ENCODE measurements around the gene PLCB4. TPM values are rescaled to one million over a fixed set of nuclear protein-coding genes. Genes with fewer than 3 reads are reported as not detected.

The PLCB4 gene
- total RNA-seq, 1 experiment from 2014 or later = 12.6 TPM

DNA sequence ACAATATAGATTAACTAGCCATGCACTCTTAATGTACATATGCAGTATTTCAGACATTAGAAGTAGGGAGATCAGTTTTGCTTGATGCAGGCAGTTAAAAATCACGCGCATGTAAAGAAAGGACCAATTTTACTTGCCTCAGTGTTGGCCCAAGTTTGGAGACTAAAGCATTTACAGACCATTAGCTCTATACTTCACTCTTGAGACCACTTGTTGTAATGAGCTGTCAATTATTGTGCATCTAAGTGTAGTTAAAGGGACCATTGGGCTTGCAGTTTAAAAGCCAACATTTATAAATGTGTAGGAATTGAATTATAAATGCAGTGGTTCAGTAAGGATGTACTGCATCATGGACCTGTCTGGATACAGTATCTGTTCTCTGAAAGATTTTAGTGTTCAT is 53.7 kb downstream of the PLCB4 start:
- TF ChIP-seq, protein P1, sequence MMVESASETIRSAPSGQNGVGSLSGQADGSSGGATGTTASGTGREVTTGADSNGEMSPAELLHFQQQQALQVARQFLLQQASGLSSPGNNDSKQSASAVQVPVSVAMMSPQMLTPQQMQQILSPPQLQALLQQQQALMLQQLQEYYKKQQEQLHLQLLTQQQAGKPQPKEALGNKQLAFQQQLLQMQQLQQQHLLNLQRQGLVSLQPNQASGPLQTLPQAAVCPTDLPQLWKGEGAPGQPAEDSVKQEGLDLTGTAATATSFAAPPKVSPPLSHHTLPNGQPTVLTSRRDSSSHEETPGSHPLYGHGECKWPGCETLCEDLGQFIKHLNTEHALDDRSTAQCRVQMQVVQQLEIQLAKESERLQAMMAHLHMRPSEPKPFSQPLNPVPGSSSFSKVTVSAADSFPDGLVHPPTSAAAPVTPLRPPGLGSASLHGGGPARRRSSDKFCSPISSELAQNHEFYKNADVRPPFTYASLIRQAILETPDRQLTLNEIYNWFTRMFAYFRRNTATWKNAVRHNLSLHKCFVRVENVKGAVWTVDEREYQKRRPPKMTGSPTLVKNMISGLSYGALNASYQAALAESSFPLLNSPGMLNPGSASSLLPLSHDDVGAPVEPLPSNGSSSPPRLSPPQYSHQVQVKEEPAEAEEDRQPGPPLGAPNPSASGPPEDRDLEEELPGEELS (CRISPR knock-in tag; IDR thresholded peaks at IDR 0.05) = no peak
- TF ChIP-seq HMGXB4 (CRISPR knock-in tag; IDR thresholded peaks at IDR 0.05) = no peak
- no peak for TF ChIP-seq ERG (CRISPR knock-in tag; IDR thresholded peaks at IDR 0.05)
- no peak for TF ChIP-seq RELA (CRISPR knock-in tag; IDR thresholded peaks at IDR 0.05; ENCODE audit: borderline replicate concordance)
- TF ChIP-seq ZNF138 (CRISPR knock-in tag; conservative IDR thresholded peaks at IDR 0.05) = no peak
- TF ChIP-seq ESRRA (CRISPR knock-in tag; IDR thresholded peaks at IDR 0.05; ENCODE audit: borderline replicate concordance) = no peak
- TF ChIP-seq ZNF396 (CRISPR knock-in tag; IDR thresholded peaks at IDR 0.05; ENCODE audit: borderline replicate concordance) = no peak
- TF ChIP-seq GRHL2 (CRISPR knock-in tag; IDR thresholded peaks at IDR 0.05; ENCODE audit: insufficient replicate concordance, severe bottlenecking) = no peak
- TF ChIP-seq ZBTB21 (CRISPR knock-in tag; IDR thresholded peaks at IDR 0.05; ENCODE audit: borderline replicate concordance) = no peak
- TF ChIP-seq NR1H2 (CRISPR knock-in tag; IDR thresholded peaks at IDR 0.05) = no peak
- TF ChIP-seq, protein P2, sequence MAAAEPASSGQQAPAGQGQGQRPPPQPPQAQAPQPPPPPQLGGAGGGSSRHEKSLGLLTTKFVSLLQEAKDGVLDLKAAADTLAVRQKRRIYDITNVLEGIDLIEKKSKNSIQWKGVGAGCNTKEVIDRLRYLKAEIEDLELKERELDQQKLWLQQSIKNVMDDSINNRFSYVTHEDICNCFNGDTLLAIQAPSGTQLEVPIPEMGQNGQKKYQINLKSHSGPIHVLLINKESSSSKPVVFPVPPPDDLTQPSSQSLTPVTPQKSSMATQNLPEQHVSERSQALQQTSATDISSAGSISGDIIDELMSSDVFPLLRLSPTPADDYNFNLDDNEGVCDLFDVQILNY (CRISPR knock-in tag; IDR thresholded peaks at IDR 0.05) = no peak
- TF ChIP-seq GABPB1 (CRISPR knock-in tag; IDR thresholded peaks at IDR 0.05) = no peak
- TF ChIP-seq, protein P3, sequence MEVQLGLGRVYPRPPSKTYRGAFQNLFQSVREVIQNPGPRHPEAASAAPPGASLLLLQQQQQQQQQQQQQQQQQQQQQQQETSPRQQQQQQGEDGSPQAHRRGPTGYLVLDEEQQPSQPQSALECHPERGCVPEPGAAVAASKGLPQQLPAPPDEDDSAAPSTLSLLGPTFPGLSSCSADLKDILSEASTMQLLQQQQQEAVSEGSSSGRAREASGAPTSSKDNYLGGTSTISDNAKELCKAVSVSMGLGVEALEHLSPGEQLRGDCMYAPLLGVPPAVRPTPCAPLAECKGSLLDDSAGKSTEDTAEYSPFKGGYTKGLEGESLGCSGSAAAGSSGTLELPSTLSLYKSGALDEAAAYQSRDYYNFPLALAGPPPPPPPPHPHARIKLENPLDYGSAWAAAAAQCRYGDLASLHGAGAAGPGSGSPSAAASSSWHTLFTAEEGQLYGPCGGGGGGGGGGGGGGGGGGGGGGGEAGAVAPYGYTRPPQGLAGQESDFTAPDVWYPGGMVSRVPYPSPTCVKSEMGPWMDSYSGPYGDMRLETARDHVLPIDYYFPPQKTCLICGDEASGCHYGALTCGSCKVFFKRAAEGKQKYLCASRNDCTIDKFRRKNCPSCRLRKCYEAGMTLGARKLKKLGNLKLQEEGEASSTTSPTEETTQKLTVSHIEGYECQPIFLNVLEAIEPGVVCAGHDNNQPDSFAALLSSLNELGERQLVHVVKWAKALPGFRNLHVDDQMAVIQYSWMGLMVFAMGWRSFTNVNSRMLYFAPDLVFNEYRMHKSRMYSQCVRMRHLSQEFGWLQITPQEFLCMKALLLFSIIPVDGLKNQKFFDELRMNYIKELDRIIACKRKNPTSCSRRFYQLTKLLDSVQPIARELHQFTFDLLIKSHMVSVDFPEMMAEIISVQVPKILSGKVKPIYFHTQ (CRISPR knock-in tag; IDR thresholded peaks at IDR 0.05) = no peak
- no peak for TF ChIP-seq GTF2I (CRISPR knock-in tag; conservative IDR thresholded peaks at IDR 0.05)
- no peak for TF ChIP-seq JAZF1 (CRISPR knock-in tag; IDR thresholded peaks at IDR 0.05)
- TF ChIP-seq ZNF317 (CRISPR knock-in tag; IDR thresholded peaks at IDR 0.05; ENCODE audit: borderline replicate concordance, low read depth) = no peak
- TF ChIP-seq CDX4 (CRISPR knock-in tag; IDR thresholded peaks at IDR 0.05; ENCODE audit: borderline replicate concordance) = no peak
- no peak for TF ChIP-seq CBFB (CRISPR knock-in tag; IDR thresholded peaks at IDR 0.05; ENCODE audit: low read depth)
- no peak for TF ChIP-seq ZNF416 (CRISPR knock-in tag; IDR thresholded peaks at IDR 0.05)
- Mint-ChIP-seq H3K36me3 (no peaks in the 10 kb centered on the region), H3K9me3 (no peaks in the 10 kb centered on the region), H3K4me1 (no peaks in the 10 kb centered on the region), H3K27ac (no peak overlapping the region), H3K27me3 (ENCODE audit: low read depth) (no peaks in the 10 kb centered on the region), H3K4me3 (no peak overlapping the region)
- ATAC-seq (no peak), DNase-seq (ENCODE audit: low spot score) (no peak)
- ChIA-PET CTCF (interaction anchor here (0.6 kb wide), 2 partner anchors 10 to 71 kb away, joined by 3 to 4 read pairs; no protein-coding TSS in a partner anchor), POLR2A (no interaction called here)

Measured in WTC11 (cell line).